Measurements from ENCODE around the gene BIVM.
A peak's percentile ranks its signal among the peaks of the same experiment; 100 is the strongest.

Gene BIVM

GRCh38 chr13:102845630-102846260, 46.8 kb downstream of the BIVM start, which contains the start of gene ERCC5:
Gene ERCC5, plus strand, starts transcription at chr13:102846032. Its CDS starts 235 bp downstream, at chr13:102846267.
- DNase-seq: peak; percentile 94 to 96

GRCh38 chr13:102846261-102847015, 47.5 kb downstream of the BIVM start:
- peak; percentile 48 to 56 for DNase-seq

GRCh38 chr13:102847272-102848234, 48.6 kb downstream of the BIVM start:
- no peak for DNase-seq

- no peak for DNase-seq
Measured at GRCh38 chr13:102848956-102849355, 50.0 kb downstream of the BIVM start.

GRCh38 chr13:102852556-102852955, 53.6 kb downstream of the BIVM start:
- no peak for DNase-seq

GRCh38 chr13:102854675-102855074, 55.8 kb downstream of the BIVM start:
- no peak for DNase-seq

- DNase-seq: no peak
Measured at GRCh38 chr13:102856557-102856956, 57.6 kb downstream of the BIVM start.

- no peak for DNase-seq
Measured at GRCh38 chr13:102862624-102863210, 63.8 kb downstream of the BIVM start.

- no peak for DNase-seq
Measured at GRCh38 chr13:102863590-102863989, 64.7 kb downstream of the BIVM start.

GRCh38 chr13:102868366-102868936, 69.5 kb downstream of the BIVM start:
- DNase-seq: no peak

GRCh38 chr13:102869948-102870676, 71.2 kb downstream of the BIVM start:
- no peak for DNase-seq

GRCh38 chr13:102870677-102871415, 71.9 kb downstream of the BIVM start:
- DNase-seq: peak; percentile 42 to 52

GRCh38 chr13:102872131-102872530, 73.2 kb downstream of the BIVM start:
- no peak for DNase-seq

- DNase-seq: no peak
Measured at GRCh38 chr13:102872531-102872930, 73.6 kb downstream of the BIVM start.

- DNase-seq: no peak
Measured at GRCh38 chr13:102873653-102874052, 74.7 kb downstream of the BIVM start.

GRCh38 chr13:102875256-102875655, 76.3 kb downstream of the BIVM start:
- no peak for DNase-seq

- DNase-seq: no peak
Measured at GRCh38 chr13:102877303-102877702, 78.4 kb downstream of the BIVM start.

- DNase-seq: no peak
Measured at GRCh38 chr13:102878481-102878880, 79.6 kb downstream of the BIVM start.

GRCh38 chr13:102879793-102880499, 81.0 kb downstream of the BIVM start:
- no peak for DNase-seq

Data from stimulated activated CD4-positive, alpha-beta T cell treated with anti-CD3 and anti-CD28 coated beads, Interleukin-2, amount 100 ng/mL, for 24 hours (primary cell).